ENCODE measurements around the gene FHOD3.
A peak's percentile ranks its signal among the peaks of the same experiment; 100 is the strongest.
"Not testable (repeated sequence)": the region's sequence is repeated elsewhere in the genome, so short reads cannot be mapped to it uniquely, and the experiment has no call there.

Gene FHOD3

GRCh38 chr18:36798738-36799473 lies 501.4 kb downstream of the FHOD3 start:
- DNase-seq (ENCODE audit: low spot score): no peak

GRCh38 chr18:36805105-36805504 lies 507.6 kb downstream of the FHOD3 start:
- no peak for DNase-seq (ENCODE audit: low spot score)

- DNase-seq (ENCODE audit: low spot score): peak; percentile 56
Measured at GRCh38 chr18:36808681-36809080, 511.2 kb downstream of the FHOD3 start.

GRCh38 chr18:36809590-36810381 lies 512.3 kb downstream of the FHOD3 start:
- DNase-seq (ENCODE audit: low spot score): peak; percentile 79

GRCh38 chr18:36811430-36811829 lies 513.9 kb downstream of the FHOD3 start:
- DNase-seq (ENCODE audit: low spot score): peak; percentile 80

GRCh38 chr18:36811955-36812354 lies 514.4 kb downstream of the FHOD3 start:
- no peak for DNase-seq (ENCODE audit: low spot score)

GRCh38 chr18:36812678-36813077 lies 515.2 kb downstream of the FHOD3 start:
- DNase-seq (ENCODE audit: low spot score): no peak

GRCh38 chr18:36813101-36813775 lies 515.7 kb downstream of the FHOD3 start:
- peak; percentile 55 for DNase-seq (ENCODE audit: low spot score)

- DNase-seq (ENCODE audit: low spot score): no peak
Measured at GRCh38 chr18:36813824-36814223, 516.3 kb downstream of the FHOD3 start.

GRCh38 chr18:36814994-36815393 lies 517.5 kb downstream of the FHOD3 start:
- DNase-seq (ENCODE audit: low spot score): no peak

GRCh38 chr18:36816096-36816495 lies 518.6 kb downstream of the FHOD3 start:
- DNase-seq (ENCODE audit: low spot score): not testable (repeated sequence)

GRCh38 chr18:36817039-36817438 lies 519.5 kb downstream of the FHOD3 start:
- DNase-seq (ENCODE audit: low spot score): no peak

GRCh38 chr18:36818652-36819051 lies 521.1 kb downstream of the FHOD3 start:
- DNase-seq (ENCODE audit: low spot score): no peak

GRCh38 chr18:36819621-36820020 lies 522.1 kb downstream of the FHOD3 start:
- DNase-seq (ENCODE audit: low spot score): no peak

GRCh38 chr18:36821681-36822080 lies 524.2 kb downstream of the FHOD3 start:
- DNase-seq (ENCODE audit: low spot score): no peak

- DNase-seq (ENCODE audit: low spot score): no peak
Measured at GRCh38 chr18:36825526-36825925, 528.0 kb downstream of the FHOD3 start.

GRCh38 chr18:36826556-36826955 lies 529.0 kb downstream of the FHOD3 start:
- DNase-seq (ENCODE audit: low spot score): no peak

- DNase-seq (ENCODE audit: low spot score): peak; percentile 50
Measured at GRCh38 chr18:36828157-36828629, 530.7 kb downstream of the FHOD3 start.

- DNase-seq (ENCODE audit: low spot score): peak; percentile 97
Measured at GRCh38 chr18:36828630-36829361, 531.3 kb downstream of the FHOD3 start, which contains the start of the genes KIAA1328 and TPGS2. TSS of gene KIAA1328 (plus strand) at chr18:36829127. CDS start at chr18:36829139, 12 bp downstream. TSS of gene TPGS2 (minus strand) at chr18:36829002. CDS start at chr18:36828767, 235 bp downstream.
